Testis (tissue), 2 donors: ENCODE data around the gene NFIX.

Experiments used
- POLR2A ChIP-seq: fragments of 450-650 bp; IDR thresholded peaks from one replicate; pipeline ENCODE4 v1.6.1; 2017; ENCODE audit warnings: antibody characterized with exemption, mild to moderate bottlenecking, moderate library complexity
- TF ChIP-seq, protein P1 (sequence below), 3 experiments: fragments of 450-650 bp in 2 of 3; fragments of 200-600 bp in 1 of 3; sonication (generic) in 1 of 3; IDR thresholded peaks; one replicate each; pipeline ENCODE4 v1.5.1; 2016 to 2019; ENCODE audit warnings: antibody characterized with exemption in 3 of 3, mild to moderate bottlenecking in 2 of 3, moderate library complexity in 1 of 3

GRCh38 chr19:13090511-13091231, 95.4 kb downstream of the NFIX start:
- TF ChIP-seq, protein P1, sequence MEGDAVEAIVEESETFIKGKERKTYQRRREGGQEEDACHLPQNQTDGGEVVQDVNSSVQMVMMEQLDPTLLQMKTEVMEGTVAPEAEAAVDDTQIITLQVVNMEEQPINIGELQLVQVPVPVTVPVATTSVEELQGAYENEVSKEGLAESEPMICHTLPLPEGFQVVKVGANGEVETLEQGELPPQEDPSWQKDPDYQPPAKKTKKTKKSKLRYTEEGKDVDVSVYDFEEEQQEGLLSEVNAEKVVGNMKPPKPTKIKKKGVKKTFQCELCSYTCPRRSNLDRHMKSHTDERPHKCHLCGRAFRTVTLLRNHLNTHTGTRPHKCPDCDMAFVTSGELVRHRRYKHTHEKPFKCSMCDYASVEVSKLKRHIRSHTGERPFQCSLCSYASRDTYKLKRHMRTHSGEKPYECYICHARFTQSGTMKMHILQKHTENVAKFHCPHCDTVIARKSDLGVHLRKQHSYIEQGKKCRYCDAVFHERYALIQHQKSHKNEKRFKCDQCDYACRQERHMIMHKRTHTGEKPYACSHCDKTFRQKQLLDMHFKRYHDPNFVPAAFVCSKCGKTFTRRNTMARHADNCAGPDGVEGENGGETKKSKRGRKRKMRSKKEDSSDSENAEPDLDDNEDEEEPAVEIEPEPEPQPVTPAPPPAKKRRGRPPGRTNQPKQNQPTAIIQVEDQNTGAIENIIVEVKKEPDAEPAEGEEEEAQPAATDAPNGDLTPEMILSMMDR (IDR thresholded peaks at IDR 0.05) = no peak
- TF ChIP-seq POLR2A = no peak
